SK-N-SH (cell line): ENCODE data around the gene SPAAR. TPM values are rescaled to one million over a fixed set of nuclear protein-coding genes. Genes with fewer than 3 reads are reported as not detected.

Experiments
- CTCF ChIA-PET: fragments of 300-600, 350-600 bp; formaldehyde crosslinking; extraction: SDS; loops from one replicate; lab custom pipeline; 2021; lab: Yijun Ruan, JAX
- POLR2A ChIA-PET: fragments of 350-600 bp; sonication (Branson Sonifier 250); formaldehyde crosslinking; extraction: SDS; loops from one replicate; lab custom pipeline; 2020; ENCODE audit warnings: antibody characterized with exemption, inconsistent platforms; lab: Yijun Ruan, JAX
- DNase-seq: peaks from one replicate; pipeline ENCODE4 v3.0.0; 2012
- H2AFZ ChIP-seq: fragments of 200-600 bp; sonication (generic); 2 replicates; pipeline ENCODE4 v1.8.1; 2016; ENCODE audit warnings: antibody characterized with exemption, mild to moderate bottlenecking, low read depth
- H3F3A ChIP-seq: fragments of 200-600 bp; sonication (generic); replicated peaks from 2 replicates; pipeline ENCODE3; 2016; ENCODE audit warnings: antibody characterized with exemption, mild to moderate bottlenecking; ENCODE audit not compliant: insufficient read depth
- H3K27ac ChIP-seq, 2 experiments: fragments of 200-500 bp in 1 of 2; fragments of 200-600 bp in 1 of 2; sonication (Bioruptor generic) in 1 of 2; sonication (generic), shearing (Covaris generic) in 1 of 2; 2 replicates each; pipeline versions ENCODE4 v1.5.1 to v1.6.1; 2014 to 2016; ENCODE audit warnings: low read depth in 2 of 2, inconsistent platforms in 1 of 2, low read length in 1 of 2, mild to moderate bottlenecking in 1 of 2, mixed read lengths in 1 of 2
- H3K27me3 ChIP-seq: fragments of 200-600 bp; sonication (generic), shearing (Covaris generic); 2 replicates; pipeline ENCODE4 v1.6.1; 2016; ENCODE audit warnings: mixed run types; ENCODE audit not compliant: insufficient read depth
- H3K36me3 ChIP-seq, 2 experiments: fragments of 200-500 bp in 1 of 2; fragments of 200-600 bp in 1 of 2; sonication (Bioruptor generic) in 1 of 2; sonication (generic) in 1 of 2; replicated peaks in 1 of 2; 2 replicates each; pipeline versions ENCODE3 to v1.5.1; 2014 to 2016; ENCODE audit warnings: low read length in 1 of 2, mild to moderate bottlenecking in 1 of 2; ENCODE audit not compliant: insufficient read depth in 2 of 2, control insufficient read depth in 1 of 2
- H3K4me1 ChIP-seq, 2 experiments: fragments of 200-500 bp in 1 of 2; fragments of 200-600 bp in 1 of 2; sonication (Bioruptor generic) in 1 of 2; sonication (generic), shearing (Covaris generic) in 1 of 2; 2 replicates each; pipeline versions ENCODE4 v1.5.1 to v1.6.1; 2014 to 2016; ENCODE audit warnings: low read depth in 1 of 2, low read length in 1 of 2, mixed run types in 1 of 2; ENCODE audit not compliant: insufficient read depth in 2 of 2, control insufficient read depth in 1 of 2
- H3K4me2 ChIP-seq: fragments of 200-600 bp; sonication (generic), shearing (Covaris generic); 2 replicates; pipeline ENCODE4 v1.6.1; 2017; ENCODE audit warnings: mixed run types
- H3K4me3 ChIP-seq, 2 experiments: fragments of 200-500 bp in 1 of 2; fragments of 200-600 bp in 1 of 2; sonication (Bioruptor generic) in 1 of 2; sonication (generic), shearing (Covaris generic) in 1 of 2; 2 replicates each; pipeline versions ENCODE4 v1.5.1 to v1.8.1; 2014 to 2016; ENCODE audit warnings: low read depth in 2 of 2, inconsistent platforms in 1 of 2, low read length in 1 of 2, mild to moderate bottlenecking in 1 of 2, mixed read lengths in 1 of 2, moderate library complexity in 1 of 2
- H3K79me2 ChIP-seq: fragments of 200-600 bp; sonication (generic); 2 replicates; pipeline ENCODE4 v1.8.1; 2017; ENCODE audit warnings: mild to moderate bottlenecking; ENCODE audit not compliant: insufficient read depth
- H3K9ac ChIP-seq: fragments of 200-600 bp; sonication (generic); 2 replicates; pipeline ENCODE4 v1.6.1; 2017; ENCODE audit warnings: mixed run types
- H3K9me2 ChIP-seq: fragments of 200-600 bp; sonication (generic); 2 replicates; pipeline ENCODE4 v1.6.1; 2017; ENCODE audit warnings: mixed run types
- H3K9me3 ChIP-seq: fragments of 200-600 bp; sonication (generic); 2 replicates; pipeline ENCODE4 v1.6.1; 2017; ENCODE audit warnings: mixed run types, mild to moderate bottlenecking, moderate library complexity
- H4K20me1 ChIP-seq: fragments of 200-600 bp; sonication (generic); 2 replicates; pipeline ENCODE4 v1.6.1; 2017; ENCODE audit warnings: mild to moderate bottlenecking, mixed run types; ENCODE audit not compliant: insufficient read depth
- CHD2 ChIP-seq: fragments of 150-350 bp; IDR thresholded peaks from 2 replicates; pipeline ENCODE4 v1.6.1; 2018; ENCODE audit warnings: low read length; ENCODE audit not compliant: partially characterized antibody
- ELF1 ChIP-seq: IDR thresholded peaks from 2 replicates; pipeline ENCODE4 v1.4.0; 2012
- FOSL2 ChIP-seq: IDR thresholded peaks from 2 replicates; pipeline ENCODE4 v1.4.0; 2012; ENCODE audit warnings: low read depth, mild to moderate bottlenecking, moderate library complexity, borderline replicate concordance
- GABPA ChIP-seq: IDR thresholded peaks from 2 replicates; pipeline ENCODE4 v1.4.0; 2012; ENCODE audit warnings: low read depth, mild to moderate bottlenecking
- MXI1 ChIP-seq: IDR thresholded peaks from 2 replicates; pipeline ENCODE4 v1.6.1; 2012; ENCODE audit warnings: mild to moderate bottlenecking, low read depth, low read length, improper control_type of control experiment
- NFIC ChIP-seq: IDR thresholded peaks from 2 replicates; pipeline ENCODE4 v1.4.0; 2012; ENCODE audit warnings: borderline replicate concordance
- PBX3 ChIP-seq: IDR thresholded peaks from 2 replicates; pipeline ENCODE4; 2012
- RFX5 ChIP-seq: IDR thresholded peaks from 2 replicates; pipeline ENCODE4 v1.6.1; 2012; ENCODE audit warnings: mild to moderate bottlenecking, improper control_type of control experiment, low read length
- TAF1 ChIP-seq: IDR thresholded peaks from 2 replicates; pipeline ENCODE4 v1.6.1; 2012; ENCODE audit warnings: low read depth, mild to moderate bottlenecking, low read length, moderate library complexity, borderline replicate concordance
- TCF12 ChIP-seq: IDR thresholded peaks from 2 replicates; pipeline ENCODE4 v1.4.0; 2012
- TEAD4 ChIP-seq: IDR thresholded peaks from 2 replicates; pipeline ENCODE4 v1.4.0; 2012; ENCODE audit warnings: mild to moderate bottlenecking, borderline replicate concordance; ENCODE audit not compliant: insufficient read depth
- WGBS: methylation state at CpG from one replicate; pipeline ENCODE4 v1.1.6; 2017; ENCODE audit warnings: low lambda C conversion rate; 5-methylcytosine and 5-hydroxymethylcytosine counted together
- polyA plus RNA-seq, 3 experiments: library from polyadenylated mRNA; depleted of rRNA; stranded (reverse); fragments of >200 nt; gene quantifications; 2 replicates each; pipeline ENCODE4 v1.2.3, GENCODE V29; 2012
- TF ChIP-seq, protein P1 (sequence below): fragments of 150-350 bp; IDR thresholded peaks from 2 replicates; pipeline ENCODE4 v1.6.1; 2016; ENCODE audit warnings: mild to moderate bottlenecking, low read depth, low read length

SPAAR gene
- polyA plus RNA-seq, 1 of the 3 experiments (the other 2 are of a cell fraction), result 0.13 TPM

DNA sequence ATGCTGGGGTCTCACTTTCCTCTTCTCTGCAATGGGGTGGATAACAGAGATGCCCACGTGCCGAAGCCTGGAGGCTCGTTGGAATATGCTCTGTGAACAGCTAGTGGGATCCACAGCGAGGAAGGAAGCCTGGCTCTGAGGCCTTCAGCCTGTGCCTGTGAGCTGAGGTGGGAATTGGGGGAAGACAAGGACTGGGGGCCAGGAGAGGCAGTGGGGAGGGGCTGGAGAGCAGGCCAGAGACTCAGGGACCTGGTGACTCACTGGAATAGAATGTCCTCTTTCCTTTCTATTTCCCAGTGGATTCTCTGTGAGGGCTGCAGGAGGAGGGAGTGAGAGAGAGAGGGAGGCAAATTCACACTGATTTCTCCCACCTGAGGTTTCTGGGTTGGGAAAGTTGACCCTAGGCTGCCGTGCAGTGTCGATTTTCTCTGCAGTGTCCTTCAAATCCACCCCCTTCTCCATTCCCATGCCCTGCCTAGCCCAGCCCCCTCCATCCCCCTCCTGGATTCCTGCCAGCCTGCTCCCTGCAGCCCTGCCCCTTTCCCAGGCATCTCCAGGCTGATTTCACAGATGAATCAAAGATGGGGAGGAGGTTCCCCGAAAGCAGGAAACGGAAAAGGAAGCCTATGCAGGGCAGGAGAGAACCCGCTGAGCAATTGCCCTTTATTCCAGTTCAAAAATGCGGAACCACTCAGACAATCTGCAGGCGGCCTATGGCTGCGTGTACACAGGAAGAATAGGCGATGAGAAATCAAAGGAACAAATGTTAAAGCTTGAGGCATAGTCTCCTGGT is 1.4 kb upstream of the SPAAR start:
- 40% methylated on average over 13 of the region's 13 CpGs for WGBS
- Histone ChIP-seq H3K4me2 (peak overlapping the region; percentile 50), H3K27me3 (no peaks in the 10 kb centered on the region), H2AFZ (peak overlapping the region; percentile 47; the same call in 1 of the 2 replicates), H4K20me1 (no peaks in the 10 kb centered on the region), H3K27ac (peak overlapping the region; percentile 89 to 98), H3K9me2 (no peaks in the 10 kb centered on the region), H3K79me2 (no peaks in the 10 kb centered on the region; the same call in 1 of the 2 replicates), H3K36me3 (no peaks in the 10 kb centered on the region), H3K9ac (peak overlapping the region; percentile 68), H3K4me3 (no peak overlapping the region), H3K4me1 (peaks cover 38 to 46% of the 10 kb centered on the region in 2 experiments; a peak in 3 of 4 replicates), H3K9me3 (no peaks in the 10 kb centered on the region), H3F3A (peaks cover 37% of the 10 kb centered on the region)
- peak; percentile 86 for DNase-seq
- TF ChIP-seq TCF12 (peak; percentile 55), MXI1 (no peak), PBX3 (no peak), GABPA (peak; percentile 71), NFIC (peak; percentile 82), RFX5 (no peak), TAF1 (0 out of 2 replicates have a peak, but pooled peaks have one; percentile 18), CHD2 (peak; percentile 80), FOSL2 (peak; percentile 79), TEAD4 (0 out of 2 replicates have a peak, but pooled peaks have one; percentile 23), ELF1 (peak; percentile 59; the same call in 1 of the 2 replicates)
- TF ChIP-seq, protein P1, sequence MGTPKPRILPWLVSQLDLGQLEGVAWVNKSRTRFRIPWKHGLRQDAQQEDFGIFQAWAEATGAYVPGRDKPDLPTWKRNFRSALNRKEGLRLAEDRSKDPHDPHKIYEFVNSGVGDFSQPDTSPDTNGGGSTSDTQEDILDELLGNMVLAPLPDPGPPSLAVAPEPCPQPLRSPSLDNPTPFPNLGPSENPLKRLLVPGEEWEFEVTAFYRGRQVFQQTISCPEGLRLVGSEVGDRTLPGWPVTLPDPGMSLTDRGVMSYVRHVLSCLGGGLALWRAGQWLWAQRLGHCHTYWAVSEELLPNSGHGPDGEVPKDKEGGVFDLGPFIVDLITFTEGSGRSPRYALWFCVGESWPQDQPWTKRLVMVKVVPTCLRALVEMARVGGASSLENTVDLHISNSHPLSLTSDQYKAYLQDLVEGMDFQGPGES, result no peak
- POLR2A ChIA-PET, result no interaction called here
- CTCF ChIA-PET, result interaction anchor here (1.0 to 7.0 kb wide), 6 partner anchors 11 to 116 kb away, joined by 3 to 94 read pairs (median 4); no protein-coding TSS in a partner anchor

GRCh38 chr9:35908504-35909125 is 675 bp upstream of the SPAAR start:
- Histone ChIP-seq H3K9me3 (no peaks in the 10 kb centered on the region), H3F3A (peaks cover 37% of the 10 kb centered on the region), H3K9me2 (no peaks in the 10 kb centered on the region), H3K4me1 (peaks cover 38 to 46% of the 10 kb centered on the region in 2 experiments; a peak in 3 of 4 replicates), H3K9ac (peak overlapping the region; percentile 68; the same call in 1 of the 2 replicates), H4K20me1 (no peaks in the 10 kb centered on the region), H2AFZ (peak overlapping the region; percentile 47; the same call in 1 of the 2 replicates), H3K36me3 (no peaks in the 10 kb centered on the region), H3K27me3 (no peaks in the 10 kb centered on the region), H3K27ac (peak overlapping the region; percentile 89 to 98), H3K4me2 (peak overlapping the region; percentile 50; the same call in 1 of the 2 replicates)
- CTCF ChIA-PET, result interaction anchor here (1.0 to 2.3 kb wide), 4 partner anchors 11 to 115 kb away, joined by 3 to 10 read pairs (median 4); no protein-coding TSS in a partner anchor
- no peak for DNase-seq
- 78% methylated on average over 8 of the region's 9 CpGs for WGBS
- TF ChIP-seq GABPA (peak; percentile 10; the same call in 1 of the 2 replicates), ELF1 (no peak), TEAD4 (no peak)
- TF ChIP-seq, all 33 proteins: peak for 1
- no peaks in the 10 kb centered on the region; the same call in 1 of the 2 replicates for H3K79me2 ChIP-seq
- H3K4me3 ChIP-seq, result no peak overlapping the region
- POLR2A ChIA-PET, result no interaction called here
